AG09309 (cell line): Measurements from ENCODE around the gene OBSCN.

Source experiments
- DNase-seq: peaks from one replicate; pipeline ENCODE4 v3.0.0-alpha.2; 2010; ENCODE audit warnings: low read depth
- H3K4me3 ChIP-seq: 2 replicates; pipeline ENCODE4 v1.5.1; 2011; ENCODE audit warnings: mild to moderate bottlenecking, low read depth, low read length, moderate library complexity; ENCODE audit not compliant: control insufficient read depth
- CTCF ChIP-seq: IDR thresholded peaks from 2 replicates; pipeline ENCODE4 v1.5.1; 2011; ENCODE audit warnings: mild to moderate bottlenecking, low read depth, low read length, inconsistent platforms; ENCODE audit not compliant: insufficient read depth, control insufficient read depth; ENCODE audit errors: missing control alignments

OBSCN gene

GRCh38 chr1:228390649-228391048, 182.8 kb downstream of the OBSCN start:
- no peak overlapping the region for H3K4me3 ChIP-seq
- no peak for DNase-seq
- no peak for TF ChIP-seq CTCF

GRCh38 chr1:228391411-228392020, 183.7 kb downstream of the OBSCN start:
- TF ChIP-seq CTCF = no peak
- no peak overlapping the region for H3K4me3 ChIP-seq

GRCh38 chr1:228392111-228392936, 184.5 kb downstream of the OBSCN start:
- H3K4me3 ChIP-seq = no peak overlapping the region
- no peak for TF ChIP-seq CTCF
- DNase-seq = no peak

More at GRCh38 chr1:228391411-228392020, 183.7 kb downstream of the OBSCN start:
- no peak for DNase-seq

- TF ChIP-seq CTCF = peak; percentile 75
- peak; percentile 24 for DNase-seq
- no peak overlapping the region for H3K4me3 ChIP-seq
Observed at GRCh38 chr1:228393268-228393701, 185.4 kb downstream of the OBSCN start.

- TF ChIP-seq CTCF = no peak
- no peak for DNase-seq
- H3K4me3 ChIP-seq = no peak overlapping the region
Observed at GRCh38 chr1:228393811-228394570, 186.1 kb downstream of the OBSCN start.

- no peak overlapping the region for H3K4me3 ChIP-seq
- DNase-seq = no peak
- TF ChIP-seq CTCF = no peak
Observed at GRCh38 chr1:228394571-228395394, 186.9 kb downstream of the OBSCN start.
